CD14-positive monocyte (primary cell): ENCODE data around the gene SOX15. TPM values are rescaled to one million over a fixed set of nuclear protein-coding genes. Genes with fewer than 3 reads are reported as not detected.

Experiments used
- DNase-seq, 3 donors: peaks; one replicate each; pipeline ENCODE4 v3.0.0-alpha.2; 2011 to 2022
- H2AFZ ChIP-seq: 2 replicates; pipeline ENCODE4 v1.6.0; 2012; ENCODE audit warnings: mild to moderate bottlenecking, low read depth, low read length, inconsistent platforms; ENCODE audit not compliant: insufficient read depth, poor library complexity, severe bottlenecking
- H3K27ac ChIP-seq, 2 donors: 1 replicate in 1 of 2; 2 replicates in 1 of 2; pipeline ENCODE4 v1.5.1; 2012 to 2013; ENCODE audit warnings: low read length in 2 of 2, control low read depth in 1 of 2, inconsistent platforms in 1 of 2, low read depth in 1 of 2, mild to moderate bottlenecking in 1 of 2
- H3K27me3 ChIP-seq, 2 donors: one replicate each; pipeline versions ENCODE4 v1.6.0 to v1.6.1; 2011 to 2013; ENCODE audit warnings: low read length in 2 of 2; ENCODE audit not compliant: control insufficient read depth in 2 of 2, insufficient read depth in 2 of 2
- H3K36me3 ChIP-seq, 2 donors: replicated peaks in 1 of 2; 1 replicate in 1 of 2; 2 replicates in 1 of 2; pipeline versions ENCODE4 v1.5.1 to v1.6.1; 2012 to 2013; ENCODE audit warnings: low read length in 2 of 2, control low read depth in 1 of 2, inconsistent platforms in 1 of 2, mild to moderate bottlenecking in 1 of 2; ENCODE audit not compliant: insufficient read depth in 2 of 2, control insufficient read depth in 1 of 2
- H3K4me1 ChIP-seq, 2 donors: 1 replicate in 1 of 2; 2 replicates in 1 of 2; pipeline versions ENCODE4 v1.5.1 to v1.6.1; 2012 to 2013; ENCODE audit warnings: low read length in 2 of 2, control low read depth in 1 of 2, inconsistent platforms in 1 of 2, mild to moderate bottlenecking in 1 of 2, moderate library complexity in 1 of 2; ENCODE audit not compliant: insufficient read depth in 2 of 2, control insufficient read depth in 1 of 2
- H3K4me2 ChIP-seq: replicated peaks from 2 replicates; pipeline ENCODE3; 2012; ENCODE audit warnings: low read length, moderate library complexity, mild to moderate bottlenecking; ENCODE audit not compliant: poor library complexity, severe bottlenecking; ENCODE audit errors: extremely low read depth
- H3K4me3 ChIP-seq, 3 experiments: fragments of 200-600 bp in 1 of 3; sonication (generic) in 1 of 3; replicated peaks in 1 of 3; 1 replicate in 2 of 3; 2 replicates in 1 of 3; pipeline ENCODE4 v1.5.1; 2011 to 2013; ENCODE audit warnings: low read length in 3 of 3, mild to moderate bottlenecking in 3 of 3, control low read depth in 2 of 3, low read depth in 2 of 3, inconsistent platforms in 1 of 3, moderate library complexity in 1 of 3
- H3K79me2 ChIP-seq: 2 replicates; pipeline ENCODE4 v1.6.0; 2012; ENCODE audit warnings: mild to moderate bottlenecking, control low read depth, inconsistent platforms, low read length, moderate library complexity; ENCODE audit not compliant: insufficient read depth
- H3K9ac ChIP-seq: 2 replicates; pipeline ENCODE4 v1.6.0; 2017; ENCODE audit warnings: low read length, mild to moderate bottlenecking; ENCODE audit not compliant: insufficient read depth, poor library complexity, severe bottlenecking
- H3K9me3 ChIP-seq, 2 donors: replicated peaks in 1 of 2; 1 replicate in 1 of 2; 2 replicates in 1 of 2; pipeline versions ENCODE4 v1.5.1 to v1.6.1; 2012 to 2013; ENCODE audit warnings: low read length in 2 of 2, control low read depth in 1 of 2; ENCODE audit not compliant: control insufficient read depth in 1 of 2, insufficient read depth in 1 of 2
- H4K20me1 ChIP-seq: 2 replicates; pipeline ENCODE4 v1.6.0; 2012; ENCODE audit warnings: mild to moderate bottlenecking, low read length, control low read depth, moderate library complexity; ENCODE audit not compliant: insufficient read depth
- H3K27ac Mint-ChIP-seq, 7 donors: one replicate each; pipeline ENCODE4 v1.8.0; 2020; ENCODE audit warnings: mild to moderate bottlenecking in 7 of 7, mixed read lengths in 7 of 7, moderate library complexity in 6 of 7, inconsistent platforms in 2 of 7
- H3K27me3 Mint-ChIP-seq, 3 donors: one replicate each; pipeline ENCODE4 v1.8.0; 2021 to 2022; ENCODE audit warnings: low read depth in 3 of 3, mild to moderate bottlenecking in 3 of 3, mixed read lengths in 3 of 3, moderate library complexity in 3 of 3, inconsistent platforms in 1 of 3
- H3K36me3 Mint-ChIP-seq, 2 donors: one replicate each; pipeline ENCODE4 v1.8.0; 2020; ENCODE audit warnings: mixed read lengths in 2 of 2, inconsistent platforms in 1 of 2, mild to moderate bottlenecking in 1 of 2
- H3K4me1 Mint-ChIP-seq: one replicate; pipeline ENCODE4 v1.8.0; 2020; ENCODE audit warnings: mild to moderate bottlenecking, mixed read lengths
- H3K4me3 Mint-ChIP-seq, 2 donors: one replicate each; pipeline ENCODE4 v1.8.0; 2020; ENCODE audit warnings: mild to moderate bottlenecking in 2 of 2, mixed read lengths in 2 of 2, moderate library complexity in 1 of 2
- H3K9me3 Mint-ChIP-seq, 7 donors: one replicate each; pipeline ENCODE4 v1.8.0; 2020 to 2022; ENCODE audit warnings: mixed read lengths in 7 of 7, mild to moderate bottlenecking in 6 of 7, moderate library complexity in 6 of 7, inconsistent platforms in 2 of 7
- WGBS: methylation state at CpG from one replicate; pipeline ENCODE4 v1.1.5; 2013; ENCODE audit warnings: missing lambda C conversion rate; ENCODE audit not compliant: insufficient coverage; 5-methylcytosine and 5-hydroxymethylcytosine counted together
- intact Hi-C, 2 donors: fragments of 100-400 bp; cut with micrococcal nuclease; formaldehyde crosslinking; loops; one replicate each; pipeline versions ENCODE4 v1.15.0 to v1.15.1; 2023
- polyA plus RNA-seq, 3 donors: library from polyadenylated mRNA; depleted of rRNA in 1 of 3; unstranded in 2 of 3; stranded (reverse) in 1 of 3; fragments of 300-500 nt in 2 of 3; fragments of >200 nt in 1 of 3; fragmentation: Illumina TruSeq in 2 of 3; gene quantifications; 1 replicate in 2 of 3; 2 replicates in 1 of 3; pipeline ENCODE4 v1.2.3, GENCODE V29; 2012 to 2021
- TF ChIP-seq, protein P1 (sequence below): fragments of 200-600 bp; IDR thresholded peaks from one replicate; pipeline ENCODE4 v1.8.0; 2022; ENCODE audit warnings: antibody characterized with exemption, mild to moderate bottlenecking

SOX15 gene
- polyA plus RNA-seq, 3 donors = 0.86 to 1.2 (median 1.1) TPM

DNA sequence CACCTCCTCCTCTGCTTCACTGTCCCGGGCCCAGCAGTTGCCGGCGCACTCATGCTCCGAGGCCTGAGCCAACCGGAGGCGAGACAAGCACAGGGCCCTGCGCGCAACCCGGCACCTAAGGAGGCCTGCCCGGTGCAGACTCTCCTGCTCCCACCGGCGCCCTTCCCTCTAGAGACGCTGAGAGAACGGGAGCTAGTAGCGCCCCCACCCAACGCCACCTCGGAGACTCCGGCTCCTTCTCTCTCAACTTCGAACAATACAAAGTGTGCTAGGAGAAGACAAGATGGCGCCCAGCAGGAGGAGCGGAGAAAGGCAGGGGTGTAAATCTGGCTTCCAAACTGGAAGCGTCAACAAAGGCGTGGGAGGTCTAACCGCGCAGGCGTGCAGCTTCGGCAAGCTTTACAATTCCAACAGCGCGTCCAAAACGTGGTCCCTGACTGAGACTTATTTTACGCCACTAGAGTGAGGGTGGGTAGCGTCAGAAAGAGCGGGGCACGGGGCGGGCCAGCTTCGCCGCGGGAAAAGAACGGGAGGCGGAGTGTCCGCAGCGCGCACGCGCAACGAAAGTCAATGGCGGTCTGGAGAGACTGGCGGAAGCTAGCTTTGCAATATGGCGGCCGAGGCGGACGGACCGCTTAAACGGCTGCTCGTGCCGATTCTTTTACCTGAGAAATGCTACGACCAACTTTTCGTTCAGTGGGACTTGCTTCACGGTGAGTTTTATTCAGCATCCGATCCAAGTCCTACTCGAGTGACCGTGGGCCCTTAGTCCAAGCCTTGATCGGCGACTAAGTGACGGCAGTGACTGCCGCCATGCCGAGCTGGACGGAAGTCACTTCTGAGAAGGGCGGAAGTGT is 6.4 kb downstream of the SOX15 start, which contains the start of gene MPDU1:
TSS of gene MPDU1 (plus strand) at position 600 of the 857 bp plus-strand sequence. CDS start at position 611, 11 bp downstream.
- peaks cover 70% of the 10 kb centered on the region for H3K4me1 Mint-ChIP-seq
- peak; percentile 94 to 98 (median 97) for DNase-seq
- H2AFZ ChIP-seq = peak within 1 kb of the TSS; percentile 71
- no peaks in the 10 kb centered on the region for H3K27me3 ChIP-seq
- TF ChIP-seq, protein P1, sequence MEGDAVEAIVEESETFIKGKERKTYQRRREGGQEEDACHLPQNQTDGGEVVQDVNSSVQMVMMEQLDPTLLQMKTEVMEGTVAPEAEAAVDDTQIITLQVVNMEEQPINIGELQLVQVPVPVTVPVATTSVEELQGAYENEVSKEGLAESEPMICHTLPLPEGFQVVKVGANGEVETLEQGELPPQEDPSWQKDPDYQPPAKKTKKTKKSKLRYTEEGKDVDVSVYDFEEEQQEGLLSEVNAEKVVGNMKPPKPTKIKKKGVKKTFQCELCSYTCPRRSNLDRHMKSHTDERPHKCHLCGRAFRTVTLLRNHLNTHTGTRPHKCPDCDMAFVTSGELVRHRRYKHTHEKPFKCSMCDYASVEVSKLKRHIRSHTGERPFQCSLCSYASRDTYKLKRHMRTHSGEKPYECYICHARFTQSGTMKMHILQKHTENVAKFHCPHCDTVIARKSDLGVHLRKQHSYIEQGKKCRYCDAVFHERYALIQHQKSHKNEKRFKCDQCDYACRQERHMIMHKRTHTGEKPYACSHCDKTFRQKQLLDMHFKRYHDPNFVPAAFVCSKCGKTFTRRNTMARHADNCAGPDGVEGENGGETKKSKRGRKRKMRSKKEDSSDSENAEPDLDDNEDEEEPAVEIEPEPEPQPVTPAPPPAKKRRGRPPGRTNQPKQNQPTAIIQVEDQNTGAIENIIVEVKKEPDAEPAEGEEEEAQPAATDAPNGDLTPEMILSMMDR = no peak
- H3K4me2 ChIP-seq = peak within 1 kb of the TSS; percentile 99
- H3K4me3 Mint-ChIP-seq = peak within 1 kb of the TSS; percentile 98 to 99
- peaks cover 0 to 6% (median 2%) of the 10 kb centered on the region in 3 donors for H3K27me3 Mint-ChIP-seq
- H4K20me1 ChIP-seq = peaks cover 46% of the 10 kb centered on the region
- H3K4me3 ChIP-seq = peak within 1 kb of the TSS; percentile 59 to 98 (median 60)
- H3K27ac ChIP-seq = peak within 1 kb of the TSS; percentile 99
- peak within 1 kb of the TSS; percentile 80 for H3K9ac ChIP-seq
- peaks cover 74% of the 10 kb centered on the region for H3K79me2 ChIP-seq
- intact Hi-C loops = loop anchor here (5.0 kb wide), 2 partner anchors 146 to 276 kb away; partner anchors contain the start of genes EIF5A (in 1 of the 2), FGF11 (in 1 of the 2) and TMEM102 (in 1 of the 2)
- H3K9me3 Mint-ChIP-seq = peaks cover 0 to 6% (median 0%) of the 10 kb centered on the region in 7 donors
- WGBS = 8% methylated on average over 58 of the region's 69 CpGs
- H3K27ac Mint-ChIP-seq = peak within 1 kb of the TSS; percentile 98 to 100 (median 100)
- H3K36me3 ChIP-seq = peaks cover 19 to 22% of the 10 kb centered on the region in 2 donors
- H3K4me1 ChIP-seq = peaks cover 74 to 91% of the 10 kb centered on the region in 2 donors
- H3K36me3 Mint-ChIP-seq = peaks cover 52 to 66% of the 10 kb centered on the region in 2 donors
- H3K9me3 ChIP-seq = no peaks in the 10 kb centered on the region
